Stimulated activated naive CD8-positive, alpha-beta T cell treated with anti-CD3 and anti-CD28 coated beads, Interleukin-15, amount 100 ng/mL, for 72 hours (primary cell): ENCODE measurements around the gene FKRP.
A peak's percentile ranks its signal among the peaks of the same experiment; 100 is the strongest.
"Not testable (repeated sequence)": the region's sequence is repeated elsewhere in the genome, so short reads cannot be mapped to it uniquely, and the experiment has no call there.

ENCODE experiments used
- ATAC-seq: fragments of 150-1000 bp; cut with Tn5 transposase; 2 replicates; pipeline ENCODE4 v1.10.0; 2021; ENCODE audit warnings: mild to moderate bottlenecking, moderate library complexity
- DNase-seq, 2 donors: peaks; one replicate each; pipeline ENCODE4 v3.0.0; 2021 to 2022
- H3K27ac Mint-ChIP-seq, 2 donors: one replicate each; pipeline ENCODE4 v1.8.0; 2022; ENCODE audit warnings: mild to moderate bottlenecking in 2 of 2, mixed read lengths in 2 of 2, moderate library complexity in 2 of 2
- H3K27me3 Mint-ChIP-seq: one replicate; pipeline ENCODE4 v1.8.0; 2022; ENCODE audit warnings: mixed read lengths
- H3K4me1 Mint-ChIP-seq: one replicate; pipeline ENCODE4 v1.8.0; 2022; ENCODE audit warnings: mild to moderate bottlenecking, mixed read lengths
- H3K4me3 Mint-ChIP-seq, 2 donors: one replicate each; pipeline ENCODE4 v1.8.0; 2022; ENCODE audit warnings: mild to moderate bottlenecking in 2 of 2, mixed read lengths in 2 of 2, moderate library complexity in 1 of 2
- H3K9me3 Mint-ChIP-seq, 2 donors: one replicate each; pipeline ENCODE4 v1.8.0; 2022; ENCODE audit warnings: mixed read lengths in 2 of 2

Gene FKRP

GRCh38 chr19:46777956-46778645, 32.2 kb downstream of the FKRP start:
- Mint-ChIP-seq H3K4me1 (peaks cover 55% of the 10 kb centered on the region), H3K27ac (peak overlapping the region in 1 of 2 donors; percentile 96)
- H3K27me3 Mint-ChIP-seq, H3K9me3 Mint-ChIP-seq, H3K4me3 Mint-ChIP-seq, DNase-seq, ATAC-seq: not testable (repeated sequence)

DNA sequence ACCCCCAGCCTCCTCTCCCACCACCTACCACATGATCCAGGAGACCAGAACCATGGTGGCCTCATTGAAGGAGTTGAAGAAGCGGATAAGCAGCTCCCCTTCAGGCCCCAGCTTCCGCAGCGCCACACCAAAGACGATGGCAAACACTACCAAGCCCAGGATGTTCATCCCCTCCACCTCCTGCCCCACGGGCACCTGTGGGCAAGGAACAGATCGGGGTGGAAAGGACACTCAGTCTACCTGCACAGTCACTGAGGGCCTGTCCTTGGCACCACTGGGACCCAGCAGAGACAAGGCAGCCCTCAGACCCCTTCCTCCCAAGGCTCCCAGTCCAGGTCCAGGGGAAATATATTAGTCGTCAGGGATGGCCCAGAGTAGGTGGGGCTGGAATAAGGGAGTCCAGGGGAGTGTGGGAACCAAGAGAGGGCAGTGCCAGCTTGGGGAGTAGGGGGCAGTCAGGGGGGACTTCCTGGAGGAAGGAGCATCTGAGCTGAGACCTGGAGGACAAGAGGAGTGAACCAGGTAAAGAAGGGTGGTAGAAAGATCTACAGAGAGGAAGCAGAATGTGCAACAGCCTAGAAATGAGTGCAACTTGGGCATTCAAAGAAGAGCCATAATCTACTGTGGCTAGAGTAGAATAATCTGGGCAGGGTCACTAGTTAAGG, 36.6 kb downstream of the FKRP start:
- no peak for ATAC-seq
- Mint-ChIP-seq H3K4me3 (peak overlapping the region; percentile 93 to 98), H3K4me1 (peaks cover 69% of the 10 kb centered on the region), H3K27ac (peak overlapping the region; percentile 84 to 99), H3K9me3 (no peaks in the 10 kb centered on the region), H3K27me3 (no peaks in the 10 kb centered on the region)
- DNase-seq = no peak

DNA sequence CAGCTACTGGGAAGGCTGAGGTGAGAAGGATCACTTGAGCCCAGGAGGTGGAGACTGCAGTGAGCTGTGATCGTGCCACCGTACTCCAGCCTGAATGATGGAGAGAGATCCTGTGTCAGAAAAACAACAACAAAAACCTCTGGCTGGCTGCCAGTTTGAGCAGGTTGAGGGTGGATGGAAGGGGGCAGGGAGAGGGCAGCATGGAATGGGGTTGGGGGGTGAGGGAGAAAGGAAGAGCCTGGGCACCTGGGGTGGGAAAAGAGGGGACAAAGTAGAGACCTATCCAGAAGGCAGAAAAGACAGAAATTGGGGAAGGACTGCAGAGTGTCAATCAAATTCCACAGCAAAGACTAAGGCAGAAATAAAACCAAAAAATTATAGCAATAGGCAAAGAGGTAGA, 37.8 kb downstream of the FKRP start:
- no peaks in the 10 kb centered on the region for H3K27me3 Mint-ChIP-seq
- no peaks in the 10 kb centered on the region for H3K9me3 Mint-ChIP-seq
- peak overlapping the region; percentile 93 to 98 for H3K4me3 Mint-ChIP-seq
- no peak for ATAC-seq
- DNase-seq = no peak
- H3K27ac Mint-ChIP-seq = peak overlapping the region; percentile 99
- peaks cover 60% of the 10 kb centered on the region for H3K4me1 Mint-ChIP-seq

DNA sequence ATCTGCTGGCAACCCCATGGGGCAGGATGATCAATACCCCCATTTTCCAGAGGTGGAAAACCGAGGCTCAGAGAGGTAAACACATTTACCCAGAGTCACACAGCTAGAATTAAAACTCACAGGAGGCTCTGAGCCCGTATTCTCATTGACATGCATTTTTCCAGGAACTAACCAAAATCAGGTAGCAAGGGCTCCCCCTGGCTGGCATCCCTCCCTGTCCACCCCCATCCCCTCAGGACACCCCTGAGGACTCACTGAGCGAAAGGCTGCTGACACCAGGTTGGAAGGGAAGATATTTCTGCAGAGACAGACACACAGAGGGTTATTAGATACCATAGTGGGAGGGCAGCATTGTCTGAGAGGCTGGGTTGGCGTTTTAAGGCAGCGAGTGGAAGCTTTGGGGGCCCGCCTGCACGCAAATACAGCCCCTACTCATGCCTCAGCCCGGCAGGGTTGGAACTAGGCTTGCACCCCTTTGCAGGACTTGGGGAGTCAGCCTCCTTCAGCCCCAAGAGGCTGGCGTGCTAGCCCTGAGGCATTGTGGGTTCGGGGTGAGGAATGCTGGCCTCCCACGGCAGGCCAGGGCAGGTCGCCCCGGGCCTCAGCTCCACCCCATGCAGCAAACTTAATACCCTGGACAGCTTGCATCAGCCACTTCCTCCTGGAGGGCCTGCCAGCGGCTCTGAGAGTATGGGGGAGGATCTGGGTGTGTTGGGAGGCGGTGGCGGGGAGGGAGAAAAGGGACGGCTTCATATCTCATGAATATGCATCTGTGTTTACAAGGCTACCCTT, 38.6 kb downstream of the FKRP start:
- H3K4me3 Mint-ChIP-seq = peak overlapping the region; percentile 93 to 98
- ATAC-seq = peak; percentile 76
- no peaks in the 10 kb centered on the region for H3K27me3 Mint-ChIP-seq
- H3K9me3 Mint-ChIP-seq = no peaks in the 10 kb centered on the region
- peaks cover 60% of the 10 kb centered on the region for H3K4me1 Mint-ChIP-seq
- peak; percentile 87 to 92 for DNase-seq
- peak overlapping the region; percentile 99 for H3K27ac Mint-ChIP-seq

DNA sequence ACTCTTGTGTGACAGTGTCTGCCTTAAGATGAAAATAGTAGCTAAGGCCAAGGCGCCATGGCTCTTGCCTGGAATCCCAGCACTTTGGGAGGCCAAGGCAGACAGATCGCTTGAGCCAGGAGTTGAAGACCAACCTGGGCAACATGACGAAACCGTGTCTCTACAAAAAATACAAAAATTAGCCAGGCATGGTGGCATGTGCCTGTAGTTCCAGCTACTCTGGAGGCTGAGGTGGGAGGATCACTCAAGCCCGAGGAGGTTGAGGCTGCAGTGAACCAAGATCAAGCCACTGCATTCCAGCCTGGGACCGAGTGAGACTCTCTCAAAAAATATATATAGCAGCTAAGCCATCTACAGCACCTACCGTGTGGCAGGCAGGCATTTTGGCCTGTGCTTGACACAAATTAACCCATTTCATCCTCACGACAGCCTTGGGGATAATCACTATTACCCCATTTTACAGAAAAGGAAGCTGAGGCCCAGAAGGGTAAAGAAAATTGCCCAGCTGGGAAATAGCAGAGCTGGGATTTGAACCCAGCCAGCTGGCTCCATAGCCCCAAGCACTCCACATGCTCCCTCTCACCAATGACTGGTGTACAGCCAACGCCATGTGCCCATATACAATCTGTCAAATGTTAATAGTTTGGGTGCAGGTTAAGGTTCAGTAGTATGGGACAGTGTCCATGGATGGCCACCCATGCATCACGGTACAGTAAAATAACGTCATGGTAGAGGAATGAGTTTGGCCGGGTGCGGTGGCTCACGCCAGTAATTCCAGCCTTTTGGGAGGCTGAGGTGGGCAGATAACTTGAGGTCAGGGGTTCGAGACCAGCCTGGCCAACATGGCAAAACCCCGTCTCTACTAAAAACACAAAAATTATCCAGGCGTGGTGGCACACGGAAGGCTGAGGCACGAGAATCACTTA, 39.5 kb downstream of the FKRP start:
- DNase-seq (peak in 1 of 2 donors; percentile 23), ATAC-seq (no peak)
- H3K4me3 Mint-ChIP-seq = peak overlapping the region; percentile 93 to 98
- no peaks in the 10 kb centered on the region for H3K9me3 Mint-ChIP-seq
- no peaks in the 10 kb centered on the region for H3K27me3 Mint-ChIP-seq
- peaks cover 60% of the 10 kb centered on the region for H3K4me1 Mint-ChIP-seq
- H3K27ac Mint-ChIP-seq = peak overlapping the region; percentile 99

GRCh38 chr19:46785980-46786235, 40.1 kb downstream of the FKRP start:
- Mint-ChIP-seq H3K27ac (peak overlapping the region; percentile 99), H3K4me1 (peaks cover 60% of the 10 kb centered on the region), H3K4me3 (peak overlapping the region; percentile 93 to 98), H3K27me3 (no peaks in the 10 kb centered on the region), H3K9me3 (no peaks in the 10 kb centered on the region)
- DNase-seq (no peak), ATAC-seq (peak; percentile 0)

GRCh38 chr19:46786236-46787039, 40.6 kb downstream of the FKRP start:
- Mint-ChIP-seq H3K4me3 (peak overlapping the region; percentile 93 to 98), H3K27ac (peak overlapping the region; percentile 99), H3K4me1 (peaks cover 64% of the 10 kb centered on the region), H3K27me3 (no peaks in the 10 kb centered on the region), H3K9me3 (no peaks in the 10 kb centered on the region)
- peak; percentile 74 for ATAC-seq
- DNase-seq = peak; percentile 84 to 93

GRCh38 chr19:46787040-46787330, 41.1 kb downstream of the FKRP start:
- Mint-ChIP-seq H3K4me1 (peaks cover 64% of the 10 kb centered on the region), H3K4me3 (peak overlapping the region; percentile 93 to 98), H3K9me3 (no peaks in the 10 kb centered on the region), H3K27me3 (no peaks in the 10 kb centered on the region), H3K27ac (peak overlapping the region; percentile 99)
- ATAC-seq (no peak), DNase-seq (no peak)

GRCh38 chr19:46787331-46788261, 41.7 kb downstream of the FKRP start:
- peaks cover 64% of the 10 kb centered on the region for H3K4me1 Mint-ChIP-seq

DNA sequence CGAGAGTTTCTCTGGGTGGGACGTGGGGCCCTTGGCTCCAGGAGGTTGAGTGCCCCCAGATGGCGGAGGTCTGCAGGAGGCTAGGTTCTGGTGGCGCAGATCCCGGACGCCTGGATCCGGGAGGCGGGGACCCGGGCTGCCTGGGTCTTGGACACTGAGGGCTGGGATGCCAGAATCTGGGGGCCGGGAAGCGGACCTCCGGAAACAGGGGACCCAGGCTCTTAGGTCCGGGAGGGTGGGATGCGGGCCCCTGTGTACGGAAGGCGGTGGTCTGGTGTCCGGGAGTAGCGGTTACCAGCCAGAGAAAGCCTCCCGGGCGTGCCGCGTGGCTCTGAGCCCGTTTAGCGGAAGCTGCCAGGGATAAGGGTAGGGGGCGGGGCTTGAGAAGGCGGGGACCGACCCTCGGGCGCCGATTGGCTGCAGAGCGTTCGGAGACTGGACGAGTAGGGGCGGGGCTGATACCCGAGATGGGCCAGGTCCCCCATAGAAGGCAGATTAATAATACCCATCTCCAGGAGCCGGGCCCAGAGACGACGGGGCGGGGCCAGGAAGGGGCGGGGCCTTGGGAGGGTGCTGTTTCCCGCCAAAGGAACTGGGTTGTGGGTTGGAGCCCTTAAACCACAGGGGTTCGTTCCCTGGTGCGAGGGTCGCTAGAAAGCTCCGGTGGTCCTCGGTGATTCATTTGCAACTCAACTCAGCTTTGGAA, 42.6 kb downstream of the FKRP start, which contains the start of gene SLC1A5:
Gene SLC1A5, minus strand, starts transcription at position 333 of the 706 bp plus-strand sequence. CDS start 629 bp downstream, outside the sequence.
- Mint-ChIP-seq H3K4me1 (peaks cover 57% of the 10 kb centered on the region), H3K27ac (peak within 1 kb of the TSS; percentile 99), H3K27me3 (no peaks in the 10 kb centered on the region), H3K4me3 (peak within 1 kb of the TSS; percentile 93 to 98), H3K9me3 (no peaks in the 10 kb centered on the region)
- peak; percentile 76 for ATAC-seq
- peak; percentile 99 for DNase-seq

More at GRCh38 chr19:46787331-46788261, 41.7 kb downstream of the FKRP start:
- DNase-seq = peak; percentile 58 to 62
- ATAC-seq = no peak
- Mint-ChIP-seq H3K27ac (peak overlapping the region; percentile 99), H3K4me3 (peak overlapping the region; percentile 93 to 98), H3K27me3 (no peaks in the 10 kb centered on the region), H3K9me3 (no peaks in the 10 kb centered on the region)

- Mint-ChIP-seq H3K4me1 (peaks cover 52% of the 10 kb centered on the region), H3K4me3 (peak overlapping the region in 1 of 2 donors; percentile 98), H3K27me3 (no peaks in the 10 kb centered on the region), H3K27ac (no peak overlapping the region), H3K9me3 (no peaks in the 10 kb centered on the region)
- ATAC-seq = no peak
- DNase-seq = no peak
Measured at GRCh38 chr19:46788968-46789338, 43.1 kb downstream of the FKRP start.

DNA sequence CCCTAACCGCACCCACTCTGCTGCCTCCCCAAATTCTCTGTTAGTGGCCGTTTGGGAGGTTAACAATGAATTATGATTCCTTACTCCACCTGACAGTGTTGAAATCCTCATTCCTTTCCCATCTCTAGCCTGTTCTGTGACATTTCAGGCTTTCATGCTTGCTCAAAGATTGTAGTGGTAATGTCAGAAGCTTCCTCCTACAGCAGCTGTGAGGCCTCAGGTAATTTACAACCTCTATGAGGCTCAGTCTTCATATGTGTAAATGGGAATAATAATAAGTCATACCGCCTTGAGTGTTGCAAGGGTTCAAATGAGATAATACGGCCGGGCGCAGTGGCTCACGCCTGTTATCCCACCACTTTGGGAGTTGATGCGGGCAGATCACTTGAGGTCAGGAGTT, 43.5 kb downstream of the FKRP start:
- Mint-ChIP-seq H3K9me3 (no peaks in the 10 kb centered on the region), H3K27ac (no peak overlapping the region), H3K27me3 (no peaks in the 10 kb centered on the region), H3K4me1 (peaks cover 47% of the 10 kb centered on the region), H3K4me3 (no peak overlapping the region)
- no peak for ATAC-seq
- no peak for DNase-seq

DNA sequence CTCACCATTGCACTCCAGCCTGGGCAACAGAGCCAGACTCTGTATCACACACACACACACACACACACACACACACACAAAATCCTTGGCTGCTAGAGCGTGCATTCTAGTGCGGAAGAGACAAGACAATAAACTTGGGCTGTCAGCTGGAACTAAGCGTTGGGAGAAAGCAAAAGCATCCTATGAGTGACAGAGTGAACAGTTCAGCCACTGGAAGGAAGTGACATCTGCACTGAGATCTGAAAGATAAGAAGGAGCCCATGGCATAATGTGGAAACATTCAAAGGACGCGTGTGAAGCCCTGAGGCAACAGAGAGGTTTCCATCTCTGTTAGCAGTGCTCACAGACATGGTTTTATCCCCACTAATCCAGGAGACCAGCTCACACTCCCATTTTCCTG, 46.1 kb downstream of the FKRP start:
- no peaks in the 10 kb centered on the region for H3K9me3 Mint-ChIP-seq
- H3K27me3 Mint-ChIP-seq = no peaks in the 10 kb centered on the region
- peaks cover 28% of the 10 kb centered on the region for H3K4me1 Mint-ChIP-seq
- no peak for ATAC-seq
- H3K4me3 Mint-ChIP-seq = no peak overlapping the region
- DNase-seq = no peak
- no peak overlapping the region for H3K27ac Mint-ChIP-seq
